ENCODE measurements around the gene TMEM26.

Gene TMEM26

GRCh38 chr10:61456095-61456789 lies 3.1 kb upstream of the TMEM26 start:
- no peak for DNase-seq

GRCh38 chr10:61455656-61456055 lies 2.5 kb upstream of the TMEM26 start:
- no peak for DNase-seq

GRCh38 chr10:61454541-61454940 lies 1.4 kb upstream of the TMEM26 start:
- DNase-seq = no peak

- no peak for DNase-seq
These were observed 980 bp downstream of the TMEM26 start for GRCh38 chr10:61452151-61452651.

GRCh38 chr10:61451357-61451756 lies 1.8 kb downstream of the TMEM26 start:
- no peak for DNase-seq

GRCh38 chr10:61448841-61449600 lies 4.2 kb downstream of the TMEM26 start:
- no peak for DNase-seq

GRCh38 chr10:61448091-61448490 lies 5.1 kb downstream of the TMEM26 start:
- DNase-seq = no peak

- no peak for DNase-seq
These were observed 14.0 kb downstream of the TMEM26 start for GRCh38 chr10:61439058-61439609.

- DNase-seq = peak in 1 of 2 experiments; percentile 28
These were observed 14.8 kb downstream of the TMEM26 start for GRCh38 chr10:61438141-61438988.

GRCh38 chr10:61423178-61423577 lies 30.0 kb downstream of the TMEM26 start:
- no peak for DNase-seq

GRCh38 chr10:61417661-61418060 lies 35.5 kb downstream of the TMEM26 start:
- no peak for DNase-seq

- no peak for DNase-seq
These were observed 37.4 kb downstream of the TMEM26 start for GRCh38 chr10:61415824-61416223.

GRCh38 chr10:61411706-61412105 lies 41.5 kb downstream of the TMEM26 start:
- no peak for DNase-seq

- no peak for DNase-seq
These were observed 42.7 kb downstream of the TMEM26 start for GRCh38 chr10:61410353-61411070.

- no peak for DNase-seq
These were observed 44.0 kb downstream of the TMEM26 start for GRCh38 chr10:61409157-61409556.

- DNase-seq = no peak
These were observed 45.1 kb downstream of the TMEM26 start for GRCh38 chr10:61408105-61408504.

- DNase-seq = no peak
These were observed 46.4 kb downstream of the TMEM26 start for GRCh38 chr10:61406736-61407135.

- no peak for DNase-seq
These were observed 46.9 kb downstream of the TMEM26 start for GRCh38 chr10:61406242-61406641.

GRCh38 chr10:61404751-61405150 lies 48.4 kb downstream of the TMEM26 start:
- DNase-seq = peak; percentile 7 to 9

GRCh38 chr10:61400524-61400923 lies 52.7 kb downstream of the TMEM26 start:
- no peak for DNase-seq

- DNase-seq = no peak
These were observed 53.8 kb downstream of the TMEM26 start for GRCh38 chr10:61399406-61399805.
